ENCODE data around the gene RNASE9. TPM values are rescaled to one million over a fixed set of nuclear protein-coding genes. Genes with fewer than 3 reads are reported as not detected.

RNASE9 gene
- total and polyA plus RNA-seq, 2 of the 4 experiments (the other 2 are of a cell fraction): not detected

DNA sequence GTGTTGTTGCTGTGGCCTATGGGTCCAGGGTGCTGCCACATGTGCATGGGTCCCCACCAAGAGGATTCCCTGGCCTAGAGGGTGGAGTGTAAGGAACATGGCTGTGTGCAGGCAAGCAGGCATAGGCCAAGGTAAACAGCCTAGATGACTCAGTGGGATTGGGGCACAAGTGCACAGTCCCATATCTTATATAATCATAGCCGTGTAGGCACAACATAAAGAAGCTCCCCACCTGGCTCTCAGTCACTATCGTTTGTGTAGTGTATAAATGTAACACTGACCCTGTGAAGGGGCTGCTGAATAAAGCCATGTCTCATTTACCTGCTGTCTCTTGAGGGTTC lies 46.0 kb upstream of the RNASE9 start:
- Histone ChIP-seq H3K27ac (ENCODE audit: insufficient read depth, low read length) (no peak overlapping the region), H3K9me1 (ENCODE audit: insufficient read depth, low read length) (no peaks in the 10 kb centered on the region), H3K56ac (ENCODE audit: extremely low read depth, insufficient read depth, low read length) (no peak overlapping the region), H3K23ac (ENCODE audit: low read depth, low read length) (no peak overlapping the region), H3K4ac (ENCODE audit: low read depth, low read length) (no peak overlapping the region), H3K18ac (ENCODE audit: low read depth, low read length) (no peak overlapping the region), H3K9me3 (ENCODE audit: control insufficient read depth, insufficient read depth, low read length) (no peaks in the 10 kb centered on the region), H3K9ac (ENCODE audit: low read depth, low read length) (no peak overlapping the region), H2AK9ac (replicated peaks; ENCODE audit: low read depth, low read length, poor library complexity) (no peak overlapping the region), H3K4me2 (ENCODE audit: low read depth, low read length) (no peak overlapping the region), H2AK5ac (ENCODE audit: low read depth, low read length) (no peak overlapping the region), H4K91ac (ENCODE audit: insufficient read depth, low read depth, low read length) (no peak overlapping the region), H2BK5ac (ENCODE audit: low read depth, low read length, poor library complexity, severe bottlenecking) (no peak overlapping the region), H4K5ac (ENCODE audit: low read depth, low read length) (no peak overlapping the region), H3K27me3 (ENCODE audit: control insufficient read depth, insufficient read depth, low read length) (no peaks in the 10 kb centered on the region), H3K79me1 (ENCODE audit: low read depth in 1 of 2, low read length in 2 of 2) (no peaks in the 10 kb centered on the region), H2BK20ac (ENCODE audit: low read depth, low read length) (no peak overlapping the region), H2BK120ac (ENCODE audit: low read depth, low read length) (no peak overlapping the region), H3K4me1 (ENCODE audit: control insufficient read depth, insufficient read depth, low read length) (no peaks in the 10 kb centered on the region), H3K4me3 (ENCODE audit: insufficient read depth, low read depth, low read length) (no peak overlapping the region), H4K20me1 (ENCODE audit: insufficient read depth, low read length) (peaks cover 3% of the 10 kb centered on the region; the same call in 1 of the 2 replicates), H2BK15ac (ENCODE audit: low read depth, low read length) (no peak overlapping the region), H3K14ac (replicated peaks; ENCODE audit: low read depth, low read length) (no peak overlapping the region), H3K36me3 (ENCODE audit: control insufficient read depth, insufficient read depth, low read length) (no peaks in the 10 kb centered on the region), H2AFZ (replicated peaks; ENCODE audit: low read length, poor library complexity) (no peak overlapping the region), H4K8ac (ENCODE audit: low read depth in 2 of 2, low read length in 2 of 2) (no peak overlapping the region)
- intact Hi-C loops (cut with micrococcal nuclease) (no loop called here), in situ Hi-C loops (cut with MboI; ENCODE audit: low sequenced_read_pairs) (no loop called here), dilution Hi-C loops (cut with HindIII; ENCODE audit: low sequenced_read_pairs, unreplicated experiment) (no loop called here)
- DNase-seq: no peak
- no TSS peak for BruUV-seq (replicated peaks)
- POLR2A ChIA-PET (ENCODE audit: unreplicated experiment): no interaction called here
- TF ChIP-seq MAZ (IDR thresholded peaks at IDR 0.05; ENCODE audit: borderline replicate concordance, low read depth, low read length): no peak
- TF ChIP-seq MAFK (IDR thresholded peaks at IDR 0.05; ENCODE audit: low read depth, low read length): no peak
- TF ChIP-seq RAD21 (IDR thresholded peaks at IDR 0.05; ENCODE audit: low read length): no peak
- TF ChIP-seq, protein P1, sequence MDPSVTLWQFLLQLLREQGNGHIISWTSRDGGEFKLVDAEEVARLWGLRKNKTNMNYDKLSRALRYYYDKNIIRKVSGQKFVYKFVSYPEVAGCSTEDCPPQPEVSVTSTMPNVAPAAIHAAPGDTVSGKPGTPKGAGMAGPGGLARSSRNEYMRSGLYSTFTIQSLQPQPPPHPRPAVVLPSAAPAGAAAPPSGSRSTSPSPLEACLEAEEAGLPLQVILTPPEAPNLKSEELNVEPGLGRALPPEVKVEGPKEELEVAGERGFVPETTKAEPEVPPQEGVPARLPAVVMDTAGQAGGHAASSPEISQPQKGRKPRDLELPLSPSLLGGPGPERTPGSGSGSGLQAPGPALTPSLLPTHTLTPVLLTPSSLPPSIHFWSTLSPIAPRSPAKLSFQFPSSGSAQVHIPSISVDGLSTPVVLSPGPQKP (IDR thresholded peaks at IDR 0.05; ENCODE audit: borderline replicate concordance, low read depth, low read length): no peak
- no peak for TF ChIP-seq NFE2L2 (IDR thresholded peaks at IDR 0.05; ENCODE audit: low read depth, low read length)
- no peak for TF ChIP-seq BHLHE40 (IDR thresholded peaks at IDR 0.05; ENCODE audit: low read depth, low read length)
- TF ChIP-seq CEBPB (IDR thresholded peaks at IDR 0.05; ENCODE audit: low read depth, low read length): no peak
- TF ChIP-seq FOS (IDR thresholded peaks at IDR 0.05; ENCODE audit: low read depth, low read length): no peak
- TF ChIP-seq, protein P2, sequence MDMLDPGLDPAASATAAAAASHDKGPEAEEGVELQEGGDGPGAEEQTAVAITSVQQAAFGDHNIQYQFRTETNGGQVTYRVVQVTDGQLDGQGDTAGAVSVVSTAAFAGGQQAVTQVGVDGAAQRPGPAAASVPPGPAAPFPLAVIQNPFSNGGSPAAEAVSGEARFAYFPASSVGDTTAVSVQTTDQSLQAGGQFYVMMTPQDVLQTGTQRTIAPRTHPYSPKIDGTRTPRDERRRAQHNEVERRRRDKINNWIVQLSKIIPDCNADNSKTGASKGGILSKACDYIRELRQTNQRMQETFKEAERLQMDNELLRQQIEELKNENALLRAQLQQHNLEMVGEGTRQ (IDR thresholded peaks at IDR 0.05; ENCODE audit: low read depth, low read length): no peak
- no peak for TF ChIP-seq CHD1 (IDR thresholded peaks at IDR 0.05; ENCODE audit: low read depth, low read length)
- TF ChIP-seq RFX5 (IDR thresholded peaks at IDR 0.05; ENCODE audit: low read depth, low read length): no peak
- no peak for TF ChIP-seq SMC3 (IDR thresholded peaks at IDR 0.05; ENCODE audit: low read depth, low read length)
- no peak for TF ChIP-seq RCOR1 (IDR thresholded peaks at IDR 0.05; ENCODE audit: insufficient replicate concordance, low read length)
- TF ChIP-seq MXI1 (IDR thresholded peaks at IDR 0.05; ENCODE audit: borderline replicate concordance, low read depth, low read length): no peak
- no peak for TF ChIP-seq POLR2A (IDR thresholded peaks at IDR 0.05; ENCODE audit: low read depth, low read length)
- TF ChIP-seq, protein P3, sequence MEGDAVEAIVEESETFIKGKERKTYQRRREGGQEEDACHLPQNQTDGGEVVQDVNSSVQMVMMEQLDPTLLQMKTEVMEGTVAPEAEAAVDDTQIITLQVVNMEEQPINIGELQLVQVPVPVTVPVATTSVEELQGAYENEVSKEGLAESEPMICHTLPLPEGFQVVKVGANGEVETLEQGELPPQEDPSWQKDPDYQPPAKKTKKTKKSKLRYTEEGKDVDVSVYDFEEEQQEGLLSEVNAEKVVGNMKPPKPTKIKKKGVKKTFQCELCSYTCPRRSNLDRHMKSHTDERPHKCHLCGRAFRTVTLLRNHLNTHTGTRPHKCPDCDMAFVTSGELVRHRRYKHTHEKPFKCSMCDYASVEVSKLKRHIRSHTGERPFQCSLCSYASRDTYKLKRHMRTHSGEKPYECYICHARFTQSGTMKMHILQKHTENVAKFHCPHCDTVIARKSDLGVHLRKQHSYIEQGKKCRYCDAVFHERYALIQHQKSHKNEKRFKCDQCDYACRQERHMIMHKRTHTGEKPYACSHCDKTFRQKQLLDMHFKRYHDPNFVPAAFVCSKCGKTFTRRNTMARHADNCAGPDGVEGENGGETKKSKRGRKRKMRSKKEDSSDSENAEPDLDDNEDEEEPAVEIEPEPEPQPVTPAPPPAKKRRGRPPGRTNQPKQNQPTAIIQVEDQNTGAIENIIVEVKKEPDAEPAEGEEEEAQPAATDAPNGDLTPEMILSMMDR (conservative IDR thresholded peaks at IDR 0.05; ENCODE audit: low read depth, low read length): no peak
- ATAC-seq (ENCODE audit: low read depth): no peak
- CTCF ChIA-PET: interaction anchor here (0.7 kb wide), 1 partner anchor 273 kb away, joined by 3 read pairs; no protein-coding TSS in a partner anchor
- no CpG with 5 or more reads among the region's 2 CpGs for WGBS, 2 experiments (ENCODE audit: extremely low coverage in 2 of 2, insufficient read length in 1 of 2)
